Transverse colon (tissue), 4 donors: Measurements from ENCODE around the gene RTL10. TPM values are rescaled to one million over a fixed set of nuclear protein-coding genes. Genes with fewer than 3 reads are reported as not detected.

Experiments
- DNase-seq: peaks from one replicate; pipeline ENCODE4 v3.0.0-alpha.2; 2019
- H3K27ac ChIP-seq, 4 donors: fragments of 200-600 bp; sonication (generic); 2 replicates each; pipeline ENCODE4 v1.5.1; 2016 to 2018; ENCODE audit warnings: inconsistent platforms in 4 of 4
- H3K27me3 ChIP-seq: fragments of 200-600 bp; sonication (generic); 2 replicates; pipeline ENCODE4 v1.5.1; 2017; ENCODE audit warnings: inconsistent platforms
- H3K36me3 ChIP-seq, 4 donors: fragments of 200-600 bp; sonication (generic); 2 replicates each; pipeline ENCODE4 v1.5.1; 2017 to 2019; ENCODE audit warnings: inconsistent platforms in 4 of 4
- H3K4me1 ChIP-seq, 4 donors: fragments of 200-600 bp; sonication (generic); 2 replicates each; pipeline ENCODE4 v1.5.1; 2017 to 2020; ENCODE audit warnings: inconsistent platforms in 4 of 4
- H3K4me3 ChIP-seq, 4 donors: fragments of 200-600 bp; sonication (generic); 1 replicate in 1 of 4; 2 replicates in 3 of 4; pipeline versions ENCODE4 v1.5.1 to v1.6.1; 2017 to 2019; ENCODE audit warnings: inconsistent platforms in 4 of 4
- H3K9me3 ChIP-seq, 2 donors: fragments of 200-600 bp; sonication (generic); 2 replicates each; pipeline ENCODE4 v1.5.1; 2017 to 2019; ENCODE audit warnings: inconsistent platforms in 2 of 2
- EP300 ChIP-seq: sonication (generic); formaldehyde crosslinking; IDR thresholded peaks from one replicate; pipeline ENCODE4 v1.6.1; 2017; ENCODE audit warnings: antibody characterized with exemption, low read depth
- POLR2A ChIP-seq: fragments of 450-650 bp; IDR thresholded peaks from one replicate; pipeline ENCODE4 v1.6.1; 2016; ENCODE audit warnings: antibody characterized with exemption, mild to moderate bottlenecking, moderate library complexity
- POLR2AphosphoS5 ChIP-seq, 3 donors: sonication (generic); formaldehyde crosslinking; IDR thresholded peaks; one replicate each; pipeline ENCODE4 v1.6.1; 2016; ENCODE audit warnings: antibody characterized with exemption in 3 of 3
- WGBS, 2 donors: methylation state at CpG; one replicate each; pipeline ENCODE4 v1.1.5; 2018; ENCODE audit warnings: low coverage in 1 of 2; 5-methylcytosine and 5-hydroxymethylcytosine counted together
- in situ Hi-C, 4 donors: fragments of 200-750 bp; cut with MboI; loops; one replicate each; pipeline versions ENCODE4 v1.15.0 to v1.15.1; 2017; ENCODE audit warnings: low sequenced_read_pairs in 3 of 4, low pct_ligation_motif_present in 1 of 4, low pct_unique_long_range_greater_than_20kb in 1 of 4
- intact Hi-C: fragments of 100-400 bp; cut with DNase I; formaldehyde crosslinking; loops from one replicate; pipeline ENCODE4 v1.15.1; 2023; ENCODE audit warnings: low total_unique reads
- total RNA-seq, 4 donors: library from RNA; depleted of rRNA; stranded (reverse); fragments of >200 nt; gene quantifications; one replicate each; pipeline ENCODE4 v1.1.0, GENCODE V29; 2016
- TF ChIP-seq, protein P1 (sequence below), 5 experiments: fragments of 200-600 bp in 3 of 5; fragments of 450-650 bp in 2 of 5; sonication (generic) in 3 of 5; IDR thresholded peaks; 1 replicate in 2 of 5; 2 replicates in 3 of 5; pipeline ENCODE4 v1.5.1; 2016 to 2017; ENCODE audit warnings: antibody characterized with exemption in 5 of 5, inconsistent platforms in 3 of 5, mild to moderate bottlenecking in 2 of 5, moderate library complexity in 1 of 5

Gene RTL10
- total RNA-seq, 4 donors from 2014 or later: 7.1 to 16.8 (median 7.8) TPM

DNA sequence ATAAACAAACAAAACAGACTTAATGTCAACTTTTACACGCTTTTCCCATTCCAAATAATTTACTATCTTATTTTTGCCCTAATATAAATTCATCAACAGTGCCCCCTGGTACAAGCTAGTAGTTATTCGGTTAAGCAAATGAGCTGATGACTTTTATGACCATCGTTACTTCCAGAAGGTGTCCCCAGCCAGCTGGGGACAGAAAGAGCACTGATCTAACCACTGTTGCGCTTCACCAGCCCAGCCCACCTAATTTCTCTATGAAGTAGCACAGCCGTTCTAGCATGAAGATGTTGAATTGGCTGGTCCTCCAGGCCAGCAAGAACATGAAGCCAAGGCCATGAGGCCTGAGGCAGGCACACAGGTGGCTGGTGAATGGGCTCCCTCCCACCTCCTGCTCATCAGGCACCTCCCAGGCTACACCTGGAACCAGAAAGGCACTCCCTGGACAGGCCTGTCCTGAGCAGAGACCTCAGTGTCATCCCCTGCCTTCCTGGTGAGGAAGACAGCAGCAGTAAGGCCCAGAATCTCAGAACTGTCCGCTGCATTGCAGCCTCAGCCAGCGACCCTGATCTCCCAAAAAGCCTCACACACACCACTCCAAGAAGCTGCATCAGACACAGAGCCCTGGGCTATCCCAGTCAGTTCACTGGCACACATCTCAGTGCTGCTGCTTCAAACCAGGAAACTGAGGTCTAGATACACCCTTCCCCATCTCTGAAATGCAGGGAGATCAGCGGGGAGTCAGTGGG is 12.9 kb downstream of the RTL10 start:
- Histone ChIP-seq H3K27ac (no peak overlapping the region), H3K9me3 (no peaks in the 10 kb centered on the region), H3K4me1 (peaks cover 0 to 4% (median 0%) of the 10 kb centered on the region in 4 donors), H3K4me3 (no peak overlapping the region), H3K27me3 (no peaks in the 10 kb centered on the region), H3K36me3 (no peaks in the 10 kb centered on the region)
- no peak for DNase-seq
- in situ Hi-C loops (no loop called here), intact Hi-C loops (no loop called here)
- WGBS, 2 donors: 69 to 72% methylated on average over 6 to 8 of the region's 8 CpGs
- TF ChIP-seq, protein P1, sequence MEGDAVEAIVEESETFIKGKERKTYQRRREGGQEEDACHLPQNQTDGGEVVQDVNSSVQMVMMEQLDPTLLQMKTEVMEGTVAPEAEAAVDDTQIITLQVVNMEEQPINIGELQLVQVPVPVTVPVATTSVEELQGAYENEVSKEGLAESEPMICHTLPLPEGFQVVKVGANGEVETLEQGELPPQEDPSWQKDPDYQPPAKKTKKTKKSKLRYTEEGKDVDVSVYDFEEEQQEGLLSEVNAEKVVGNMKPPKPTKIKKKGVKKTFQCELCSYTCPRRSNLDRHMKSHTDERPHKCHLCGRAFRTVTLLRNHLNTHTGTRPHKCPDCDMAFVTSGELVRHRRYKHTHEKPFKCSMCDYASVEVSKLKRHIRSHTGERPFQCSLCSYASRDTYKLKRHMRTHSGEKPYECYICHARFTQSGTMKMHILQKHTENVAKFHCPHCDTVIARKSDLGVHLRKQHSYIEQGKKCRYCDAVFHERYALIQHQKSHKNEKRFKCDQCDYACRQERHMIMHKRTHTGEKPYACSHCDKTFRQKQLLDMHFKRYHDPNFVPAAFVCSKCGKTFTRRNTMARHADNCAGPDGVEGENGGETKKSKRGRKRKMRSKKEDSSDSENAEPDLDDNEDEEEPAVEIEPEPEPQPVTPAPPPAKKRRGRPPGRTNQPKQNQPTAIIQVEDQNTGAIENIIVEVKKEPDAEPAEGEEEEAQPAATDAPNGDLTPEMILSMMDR (IDR thresholded peaks at IDR 0.05): no peak
- TF ChIP-seq POLR2A (no peak), POLR2AphosphoS5 (IDR thresholded peaks at IDR 0.05) (no peak), EP300 (no peak)

DNA sequence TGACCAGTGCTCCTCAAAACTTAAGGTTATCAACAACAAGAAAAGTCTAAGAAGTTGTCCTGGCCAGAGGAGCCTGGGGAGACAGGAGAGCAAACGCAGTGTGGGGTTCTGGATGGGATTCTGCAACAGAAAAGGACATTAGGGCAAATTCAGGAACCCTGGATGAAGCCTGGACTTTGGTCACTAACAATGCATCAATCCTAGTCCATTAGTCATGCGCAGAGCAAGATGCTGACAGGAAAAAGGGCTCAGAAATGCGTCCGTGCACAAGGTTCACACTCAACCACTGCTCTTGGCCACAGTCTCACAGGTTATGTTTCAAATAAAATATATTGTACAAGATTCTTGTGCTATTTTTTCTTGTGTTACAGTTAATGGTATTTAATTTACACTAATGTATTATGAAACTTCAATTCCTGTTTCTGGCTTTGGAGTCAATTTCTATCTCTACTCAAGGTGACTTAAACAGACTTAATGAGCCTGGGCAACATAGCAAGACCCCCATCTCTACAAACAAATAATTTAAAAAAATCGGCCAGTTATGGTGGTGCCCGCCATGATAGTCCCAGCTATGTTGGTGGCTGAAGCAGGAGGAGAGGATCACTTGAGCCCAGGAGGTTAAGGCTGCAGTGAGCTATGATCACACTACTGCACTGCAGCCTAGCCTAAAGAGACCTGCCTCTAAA is 13.6 kb downstream of the RTL10 start:
- no peak for TF ChIP-seq POLR2A
- TF ChIP-seq, protein P1 (IDR thresholded peaks at IDR 0.05): no peak
- no peak for TF ChIP-seq EP300
- no peak for TF ChIP-seq POLR2AphosphoS5 (IDR thresholded peaks at IDR 0.05)
- 92% methylated on average over 2 to 6 of the region's 6 CpGs for WGBS, 2 donors
- Histone ChIP-seq H3K36me3 (no peaks in the 10 kb centered on the region), H3K27ac (no peak overlapping the region), H3K4me1 (peaks cover 0 to 4% (median 0%) of the 10 kb centered on the region in 4 donors), H3K9me3 (no peaks in the 10 kb centered on the region), H3K27me3 (no peaks in the 10 kb centered on the region), H3K4me3 (no peak overlapping the region)
- intact Hi-C loops: no loop called here
- in situ Hi-C loops: no loop called here
- DNase-seq: no peak

DNA sequence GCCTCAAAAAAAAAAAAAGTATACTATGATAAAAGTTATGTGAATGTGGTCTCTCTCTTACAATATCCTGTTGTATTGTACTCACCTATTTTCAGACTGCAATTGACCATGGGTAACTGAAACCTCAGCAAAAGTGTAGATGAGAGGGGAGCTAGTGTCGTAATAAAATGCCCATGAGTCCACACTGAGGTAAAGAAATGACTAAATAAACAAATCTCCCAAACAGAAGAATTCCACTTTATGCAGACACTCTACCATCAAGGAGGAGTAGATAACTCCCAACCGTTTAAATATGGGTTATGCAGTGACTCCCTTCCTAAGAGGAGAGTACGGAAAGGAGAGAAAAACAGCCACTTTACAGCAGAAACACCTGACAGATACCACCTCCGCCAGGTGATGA is 14.6 kb downstream of the RTL10 start:
- 80 to 84% methylated on average over 1 to 4 of the region's 4 CpGs for WGBS, 2 donors
- Histone ChIP-seq H3K4me1 (peaks cover 0 to 4% (median 0%) of the 10 kb centered on the region in 4 donors), H3K9me3 (no peaks in the 10 kb centered on the region), H3K4me3 (no peak overlapping the region), H3K27me3 (no peaks in the 10 kb centered on the region), H3K36me3 (no peaks in the 10 kb centered on the region), H3K27ac (no peak overlapping the region)
- intact Hi-C loops: no loop called here
- no peak for DNase-seq
- TF ChIP-seq POLR2A (no peak), EP300 (no peak), POLR2AphosphoS5 (IDR thresholded peaks at IDR 0.05) (no peak)
- TF ChIP-seq, protein P1 (IDR thresholded peaks at IDR 0.05): no peak
- in situ Hi-C loops: no loop called here

DNA sequence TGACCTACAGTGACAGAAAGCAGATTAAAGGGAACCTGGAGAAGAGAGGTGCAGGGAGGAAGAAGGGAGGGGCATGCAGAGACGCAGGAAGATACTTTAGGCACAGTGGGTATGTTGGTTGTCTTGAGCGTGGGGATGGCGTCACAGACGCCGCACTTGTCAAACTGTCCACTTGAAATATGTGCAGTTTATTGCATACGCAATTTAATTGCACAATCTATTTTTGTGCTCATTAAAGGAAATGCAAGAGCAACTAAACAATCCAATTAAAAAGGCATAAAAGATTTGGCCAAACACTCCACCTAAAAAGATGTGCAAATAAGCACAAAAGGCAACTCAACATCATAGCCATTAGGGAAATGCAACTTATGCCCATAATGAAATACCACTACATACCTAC is 16.8 kb downstream of the RTL10 start:
- Histone ChIP-seq H3K4me3 (no peak overlapping the region), H3K4me1 (no peaks in the 10 kb centered on the region), H3K36me3 (no peaks in the 10 kb centered on the region), H3K9me3 (no peaks in the 10 kb centered on the region), H3K27me3 (no peaks in the 10 kb centered on the region), H3K27ac (no peak overlapping the region)
- intact Hi-C loops: no loop called here
- no peak for DNase-seq
- no peak for TF ChIP-seq EP300
- TF ChIP-seq POLR2AphosphoS5 (IDR thresholded peaks at IDR 0.05): no peak
- WGBS, 2 donors: 92 to 93% methylated on average over 5 to 6 of the region's 6 CpGs
- in situ Hi-C loops: no loop called here
